T1000 (cell line): Measurements from ENCODE around the gene ACY1.
A peak's percentile ranks its signal among the peaks of the same experiment; 100 is the strongest.

Experiments
- DNase-seq: peaks from one replicate; lab custom pipeline; 2025; ENCODE audit warnings: mixed read lengths; lab: John Stamatoyannopoulos, UW

Gene ACY1

DNA sequence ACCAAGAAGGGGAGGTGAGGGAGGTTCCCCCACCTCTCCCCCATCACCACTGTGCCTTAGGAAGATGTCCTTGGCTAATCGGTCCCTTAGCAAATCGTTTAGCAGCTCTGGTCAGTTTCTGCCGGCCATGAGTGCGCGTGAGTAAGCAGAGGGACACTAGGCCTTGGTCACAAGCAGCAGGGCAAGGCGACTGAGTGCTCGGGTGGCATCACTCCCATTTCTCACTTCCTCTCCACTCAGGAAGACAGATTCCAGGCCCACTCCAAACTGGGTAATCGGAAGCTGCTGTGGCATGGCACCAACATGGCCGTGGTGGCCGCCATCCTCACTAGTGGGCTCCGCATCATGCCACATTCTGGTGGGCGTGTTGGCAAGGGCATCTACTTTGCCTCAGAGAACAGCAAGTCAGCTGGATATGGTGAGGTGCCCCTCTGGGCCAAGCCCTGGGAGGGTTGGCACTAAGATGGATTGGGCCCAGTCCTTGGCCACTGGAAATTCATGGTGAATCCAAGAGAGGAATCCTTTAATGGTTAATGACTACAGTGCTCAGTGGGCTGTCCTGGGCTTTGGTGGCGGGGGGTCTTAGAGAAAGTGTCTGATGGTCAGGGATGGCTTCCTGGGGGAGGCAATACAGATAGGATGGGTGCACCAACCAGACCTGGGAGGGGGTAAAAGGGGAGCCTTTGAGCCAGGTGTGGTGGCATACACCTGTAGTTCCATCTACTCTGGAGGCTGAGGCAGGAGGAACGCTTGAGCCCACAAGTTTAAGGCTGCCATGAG is 37.2 kb upstream of the ACY1 start:
- no peak for DNase-seq

- no peak for DNase-seq
Measured at GRCh38 chr3:51946796-51947195, 36.5 kb upstream of the ACY1 start.

DNA sequence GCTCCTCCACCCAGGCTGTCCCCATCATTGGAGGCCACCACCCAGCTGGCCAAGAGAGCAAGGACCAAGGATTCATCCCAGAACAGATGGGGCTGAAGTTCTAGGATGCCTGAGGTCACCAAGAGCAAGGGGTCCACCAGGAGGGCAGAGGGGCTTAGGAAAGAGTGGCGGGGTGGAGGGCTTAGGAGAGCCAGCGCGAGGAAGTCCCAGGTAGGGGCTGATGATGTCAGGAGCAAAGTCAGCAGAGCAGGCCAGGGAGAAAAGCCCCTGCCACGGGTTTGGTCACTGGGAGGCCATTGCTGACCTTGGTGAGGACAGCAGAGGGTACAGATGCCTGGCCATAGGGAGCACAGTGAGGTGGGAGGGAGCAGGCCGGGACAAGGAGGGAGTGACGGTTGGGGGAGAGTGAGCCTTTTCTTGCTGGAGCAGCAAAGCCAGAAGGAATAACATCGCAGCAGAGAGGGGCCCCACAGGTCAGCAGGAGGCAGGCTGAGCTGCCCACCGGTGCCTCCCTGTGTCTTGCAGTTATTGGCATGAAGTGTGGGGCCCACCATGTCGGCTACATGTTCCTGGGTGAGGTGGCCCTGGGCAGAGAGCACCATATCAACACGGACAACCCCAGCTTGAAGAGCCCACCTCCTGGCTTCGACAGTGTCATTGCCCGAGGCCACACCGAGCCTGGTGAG is 36.0 kb upstream of the ACY1 start:
- no peak for DNase-seq

DNA sequence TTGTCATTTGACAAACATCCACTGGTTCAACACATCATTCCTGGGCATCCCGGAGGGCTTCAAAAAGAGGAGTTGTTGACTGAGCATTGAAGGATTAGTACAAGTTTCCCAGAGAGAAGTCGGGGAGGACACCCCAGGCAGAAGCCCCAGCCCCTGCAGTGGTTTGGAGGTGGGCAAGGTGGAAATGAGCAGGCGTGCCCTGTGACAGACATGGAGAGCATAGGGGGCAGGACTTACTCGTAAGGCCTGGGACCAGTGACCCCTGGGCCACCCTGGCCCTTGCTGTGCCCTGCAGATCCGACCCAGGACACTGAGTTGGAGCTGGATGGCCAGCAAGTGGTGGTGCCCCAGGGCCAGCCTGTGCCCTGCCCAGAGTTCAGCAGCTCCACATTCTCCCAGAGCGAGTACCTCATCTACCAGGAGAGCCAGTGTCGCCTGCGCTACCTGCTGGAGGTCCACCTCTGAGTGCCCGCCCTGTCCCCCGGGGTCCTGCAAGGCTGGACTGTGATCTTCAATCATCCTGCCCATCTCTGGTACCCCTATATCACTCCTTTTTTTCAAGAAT is 35.2 kb upstream of the ACY1 start:
- DNase-seq: no peak

- DNase-seq: no peak
Measured at GRCh38 chr3:51949121-51949520, 34.2 kb upstream of the ACY1 start.

DNA sequence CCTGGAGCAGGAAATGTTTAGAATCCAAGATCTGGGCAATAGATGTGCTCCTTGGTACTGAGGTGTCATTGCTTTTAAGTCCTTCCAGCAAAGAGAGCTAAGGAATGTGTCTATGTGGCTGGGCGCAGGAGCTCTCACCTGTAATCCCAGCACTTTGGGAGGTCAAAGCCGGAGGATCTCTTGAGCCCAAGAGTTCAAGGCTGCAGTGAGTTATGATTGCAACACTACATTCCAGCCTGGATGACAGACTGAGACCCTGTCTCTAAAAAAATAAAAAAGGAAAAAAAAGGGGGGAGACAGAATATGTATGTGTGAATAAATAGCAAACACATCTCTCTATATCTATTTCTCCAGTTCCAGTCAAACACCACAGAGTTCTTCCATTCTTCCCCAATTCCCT is 32.4 kb upstream of the ACY1 start:
- no peak for DNase-seq

DNA sequence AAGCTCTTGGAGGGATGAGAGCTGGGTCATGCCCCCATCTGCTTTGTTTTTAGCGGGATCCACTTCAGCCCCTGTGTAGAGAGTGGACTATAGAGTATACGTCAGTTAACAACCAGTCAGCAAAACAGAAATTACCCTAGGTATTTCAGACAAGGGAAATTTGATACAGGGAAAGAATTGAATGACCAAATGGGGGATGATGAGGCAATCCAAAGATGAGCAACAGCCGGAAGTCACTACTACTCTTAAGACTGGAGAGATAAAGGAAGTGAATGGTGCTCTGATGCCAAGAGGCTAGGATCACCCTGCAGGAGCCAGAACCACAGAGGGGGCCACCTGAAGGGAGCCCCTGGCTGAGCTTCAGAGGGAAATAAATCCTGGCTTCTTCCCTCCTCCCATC is 29.9 kb upstream of the ACY1 start:
- peak; percentile 21 for DNase-seq

DNA sequence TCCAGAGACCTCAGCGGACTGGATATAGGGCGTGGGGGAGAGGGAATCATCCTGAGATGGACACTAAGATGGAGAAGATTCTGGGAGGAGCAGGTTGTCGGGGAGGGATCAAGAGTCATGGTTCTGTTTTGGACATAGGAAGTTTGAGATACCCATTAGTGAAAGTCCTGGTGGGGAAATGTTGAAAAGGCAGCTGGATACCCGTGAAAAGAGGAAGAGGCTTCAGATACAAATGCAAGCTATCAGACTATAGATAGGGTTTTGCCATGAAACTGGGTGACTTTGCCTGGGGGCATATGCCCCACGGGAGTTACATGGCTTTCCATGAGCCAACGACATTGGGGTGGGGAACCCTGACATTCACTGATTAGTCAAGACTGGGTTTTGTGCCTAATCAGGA is 29.2 kb upstream of the ACY1 start:
- DNase-seq: no peak

DNA sequence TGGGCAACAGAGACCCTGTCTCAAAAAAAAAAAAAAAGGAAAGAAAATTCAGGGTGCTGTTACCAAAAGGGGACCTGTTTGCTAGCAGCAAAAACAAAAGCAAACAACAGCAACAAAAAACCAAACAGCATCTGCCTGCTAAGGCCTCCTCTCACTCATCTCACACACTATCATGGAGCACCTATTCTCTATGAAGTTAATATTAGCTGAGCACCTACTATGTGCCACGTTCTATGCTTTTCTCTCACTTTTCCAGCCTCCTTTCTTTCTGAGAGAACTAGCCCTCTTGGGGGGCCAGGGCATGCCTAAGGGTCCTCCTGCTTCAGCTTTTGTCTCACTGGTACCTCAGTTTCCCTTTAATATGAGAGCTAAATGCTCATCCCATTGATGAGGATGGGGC is 28.6 kb upstream of the ACY1 start:
- DNase-seq: no peak

GRCh38 chr3:51955175-51955892 is 28.0 kb upstream of the ACY1 start, which contains the start of gene GPR62:
GPR62 (plus strand) TSS chr3:51955381; CDS start chr3:51955653, 272 bp downstream.
- no peak for DNase-seq

DNA sequence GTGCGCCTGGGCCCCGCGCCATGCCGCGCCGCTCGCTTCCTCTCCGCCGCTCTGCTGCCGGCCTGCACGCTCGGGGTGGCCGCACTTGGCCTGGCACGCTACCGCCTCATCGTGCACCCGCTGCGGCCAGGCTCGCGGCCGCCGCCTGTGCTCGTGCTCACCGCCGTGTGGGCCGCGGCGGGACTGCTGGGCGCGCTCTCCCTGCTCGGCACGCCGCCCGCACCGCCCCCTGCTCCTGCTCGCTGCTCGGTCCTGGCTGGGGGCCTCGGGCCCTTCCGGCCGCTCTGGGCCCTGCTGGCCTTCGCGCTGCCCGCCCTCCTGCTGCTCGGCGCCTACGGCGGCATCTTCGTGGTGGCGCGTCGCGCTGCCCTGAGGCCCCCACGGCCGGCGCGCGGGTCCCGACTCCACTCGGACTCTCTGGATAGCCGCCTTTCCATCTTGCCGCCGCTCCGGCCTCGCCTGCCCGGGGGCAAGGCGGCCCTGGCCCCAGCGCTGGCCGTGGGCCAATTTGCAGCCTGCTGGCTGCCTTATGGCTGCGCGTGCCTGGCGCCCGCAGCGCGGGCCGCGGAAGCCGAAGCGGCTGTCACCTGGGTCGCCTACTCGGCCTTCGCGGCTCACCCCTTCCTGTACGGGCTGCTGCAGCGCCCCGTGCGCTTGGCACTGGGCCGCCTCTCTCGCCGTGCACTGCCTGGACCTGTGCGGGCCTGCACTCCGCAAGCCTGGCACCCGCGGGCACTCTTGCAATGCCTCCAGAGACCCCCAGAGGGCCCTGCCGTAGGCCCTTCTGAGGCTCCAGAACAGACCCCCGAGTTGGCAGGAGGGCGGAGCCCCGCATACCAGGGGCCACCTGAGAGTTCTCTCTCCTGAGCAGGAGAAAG is 27.2 kb upstream of the ACY1 start:
- DNase-seq: no peak

- DNase-seq: no peak
Measured at GRCh38 chr3:51957520-51958205, 25.7 kb upstream of the ACY1 start.

GRCh38 chr3:51958603-51959521 is 24.5 kb upstream of the ACY1 start:
- DNase-seq: no peak

GRCh38 chr3:51959651-51960050 is 23.7 kb upstream of the ACY1 start:
- DNase-seq: no peak

DNA sequence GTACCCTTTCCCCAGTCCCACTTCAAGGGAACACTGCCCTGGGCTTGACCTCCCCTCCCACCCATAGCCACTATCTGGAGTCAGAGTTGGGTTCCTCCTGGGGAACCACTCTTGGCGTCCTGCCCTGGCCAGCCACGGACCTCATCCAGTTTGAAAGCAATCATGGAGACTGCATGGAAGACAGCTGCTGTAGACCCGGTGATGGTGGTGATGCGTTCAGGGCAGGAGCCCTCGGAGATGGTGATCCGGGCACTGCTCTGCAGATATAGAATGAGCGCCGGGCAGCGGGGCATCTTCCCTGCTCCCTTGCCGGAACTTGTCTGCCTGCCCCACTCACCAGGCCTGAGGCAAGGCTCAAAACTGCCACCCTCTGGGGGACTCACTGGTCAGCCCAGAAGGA is 22.9 kb upstream of the ACY1 start:
- DNase-seq: no peak

- DNase-seq: no peak
Measured at GRCh38 chr3:51961011-51961410, 22.3 kb upstream of the ACY1 start.

DNA sequence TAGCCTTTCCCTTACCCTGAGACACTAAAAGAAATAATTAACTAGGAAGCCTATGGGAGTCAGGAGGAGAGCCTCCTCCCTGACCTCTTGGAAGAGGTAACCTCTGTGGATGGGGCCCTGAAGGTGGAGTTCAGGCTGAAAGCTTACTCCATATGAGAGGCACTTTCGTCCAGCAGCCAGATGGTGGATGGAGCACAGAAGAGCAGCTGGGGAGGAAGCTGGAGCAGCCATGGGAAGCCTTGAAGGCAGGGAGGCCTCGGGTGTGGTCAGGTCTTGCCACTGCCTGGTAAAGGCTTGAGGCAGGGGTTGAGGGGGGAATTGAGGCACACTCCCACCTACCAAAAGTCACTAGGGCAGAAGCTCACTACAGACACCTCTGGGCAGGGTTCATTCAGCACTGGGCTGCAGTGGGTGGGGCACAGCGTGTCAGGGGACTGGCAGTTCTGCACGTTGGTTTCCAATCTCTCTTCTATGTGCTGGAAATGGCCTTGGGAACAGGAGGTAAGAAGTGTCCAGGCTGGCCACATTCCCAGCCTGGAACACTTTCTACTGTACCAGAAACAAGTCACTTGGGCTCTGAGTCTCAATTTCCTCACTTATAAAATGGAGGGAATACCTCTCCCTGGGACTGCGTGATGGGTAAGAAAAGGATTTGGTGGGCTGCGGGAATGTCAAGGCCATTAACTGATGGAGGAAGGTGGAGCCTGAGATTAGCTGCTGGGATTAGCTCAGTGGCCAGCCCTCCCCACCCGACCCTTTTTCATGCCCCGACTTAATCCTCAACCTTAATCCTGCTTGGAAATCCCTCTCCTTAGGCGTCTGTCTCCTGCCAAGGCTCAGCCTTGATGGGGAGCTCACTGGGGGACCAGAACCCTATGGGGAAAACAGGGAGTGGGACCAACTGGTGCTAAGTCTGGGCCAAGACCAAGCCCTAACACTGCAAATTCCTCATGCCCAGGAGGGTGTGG is 21.4 kb upstream of the ACY1 start:
- DNase-seq: no peak

DNA sequence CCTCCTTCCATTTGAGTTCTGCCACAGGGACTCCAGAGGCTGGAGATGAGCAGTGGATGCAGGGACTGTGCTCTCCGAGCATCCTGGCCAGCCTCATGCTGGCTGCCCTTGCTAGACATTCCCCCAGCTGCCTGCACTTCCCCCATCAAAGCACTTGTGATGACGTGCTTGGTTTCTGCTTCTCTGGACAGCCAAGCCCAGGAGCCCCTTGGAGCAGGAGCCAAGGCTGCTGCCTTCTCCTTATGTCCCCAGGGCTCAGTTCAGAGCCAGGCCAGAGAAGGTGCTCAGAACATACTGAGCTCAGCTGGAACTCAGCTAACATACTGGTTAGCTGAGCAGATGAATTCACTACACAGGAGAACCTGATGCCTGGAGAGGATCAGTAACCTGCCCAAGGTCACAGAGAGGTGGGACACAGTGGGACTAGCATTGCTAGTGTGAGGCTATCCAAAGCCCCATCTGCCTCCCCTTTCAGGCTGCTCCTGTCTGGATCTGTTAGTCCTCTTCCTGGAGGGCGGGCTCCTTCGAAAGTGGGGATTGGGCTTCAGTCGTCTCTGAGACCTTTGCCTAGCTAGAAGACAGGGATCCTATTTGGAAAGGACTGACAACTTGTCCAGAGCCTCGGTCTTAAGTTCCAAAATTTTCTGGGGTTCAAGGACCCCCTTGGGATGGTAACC is 20.3 kb upstream of the ACY1 start:
- DNase-seq: no peak
